Measurements from ENCODE around the gene TMED6.

- TF ChIP-seq CTCF (IDR thresholded peaks at IDR 0.05; ENCODE audit: low read depth, low read length, poor library complexity, severe bottlenecking) (no peak), EZH2phosphoT487 (IDR thresholded peaks at IDR 0.05; ENCODE audit: borderline replicate concordance, low read length) (no peak)
Measured at GRCh38 chr16:69301187-69301586, 50.4 kb downstream of the TMED6 start.

Data from DOHH2 (cell line).